Middle frontal gyrus (tissue), 1 donor: Measurements from ENCODE around the gene DNAJC6.
"Not testable (repeated sequence)": the region's sequence is repeated elsewhere in the genome, so short reads cannot be mapped to it uniquely, and the experiment has no call there.

Source experiments
- DNase-seq: peaks from one replicate; pipeline ENCODE4 v3.0.0-alpha.2; 2015; ENCODE audit warnings: low spot score; ENCODE audit errors: extremely low spot score

Gene DNAJC6

DNA sequence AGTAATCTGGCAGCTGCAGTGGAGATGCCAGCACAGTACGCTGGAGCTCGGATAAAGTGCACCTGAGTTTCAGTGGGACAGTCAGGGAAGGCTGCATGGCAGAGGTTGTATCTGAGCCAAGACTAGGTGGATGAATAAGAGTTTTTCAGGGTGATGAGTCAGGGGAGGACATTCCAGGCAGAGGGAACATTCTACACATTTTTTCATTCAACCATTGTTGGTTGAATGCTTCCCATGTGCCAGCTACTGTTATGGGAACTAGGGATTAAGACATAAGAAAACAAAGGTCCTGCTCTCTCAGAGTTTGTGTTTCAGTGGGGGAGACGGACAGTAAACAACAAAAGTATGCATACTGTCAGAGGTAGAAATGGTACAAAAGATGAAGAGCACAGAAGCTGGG lies 116.4 kb downstream of the DNAJC6 start:
- DNase-seq = no peak

GRCh38 chr1:65429078-65429477 lies 119.7 kb downstream of the DNAJC6 start:
- no peak for DNase-seq

DNA sequence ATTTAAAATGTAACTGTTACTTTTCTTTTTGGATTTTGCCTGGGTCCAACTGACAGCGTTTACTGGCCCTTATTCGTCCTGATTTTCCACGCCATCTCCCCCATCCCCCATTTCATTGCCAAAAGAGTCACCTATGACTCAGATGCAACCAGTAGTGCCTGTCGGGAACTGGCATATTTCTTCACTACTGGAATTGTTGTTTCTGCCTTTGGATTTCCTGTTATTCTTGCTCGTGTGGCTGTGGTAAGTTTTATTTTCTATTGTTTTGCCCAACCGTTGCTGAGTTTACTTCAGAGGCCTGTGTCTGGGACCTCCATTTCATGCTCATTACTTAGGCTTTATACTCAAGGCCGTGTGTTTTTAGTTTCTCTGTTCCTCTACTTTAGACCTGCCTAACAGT lies 120.5 kb downstream of the DNAJC6 start:
- no peak for DNase-seq

DNA sequence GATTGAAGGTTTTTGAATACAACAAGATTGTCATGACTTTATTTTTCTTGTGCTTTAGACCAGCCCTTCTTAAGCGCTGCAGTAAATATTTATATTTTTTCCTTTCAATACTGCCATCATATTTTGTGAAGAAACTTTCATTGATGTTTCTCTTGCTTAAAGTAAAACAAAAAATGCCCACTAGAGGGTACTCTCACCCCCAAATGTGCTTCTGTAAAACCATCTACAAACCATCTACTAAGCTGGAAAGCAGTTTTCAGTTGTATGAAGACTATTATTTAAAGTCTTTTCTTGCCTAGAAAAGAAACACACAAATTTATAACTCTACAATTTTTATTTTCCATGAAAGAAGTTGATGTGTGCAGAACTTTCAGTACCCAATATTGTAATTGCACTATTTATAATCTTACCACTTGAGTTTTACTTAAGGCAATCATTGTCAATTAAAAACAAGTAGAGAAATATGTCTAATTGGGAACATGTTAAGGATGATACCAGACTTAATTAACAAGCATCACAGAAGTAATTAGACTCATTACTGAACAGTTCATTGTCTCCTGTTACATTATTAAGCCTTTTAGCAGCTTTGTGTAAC lies 121.9 kb downstream of the DNAJC6 start:
- DNase-seq = no peak

- DNase-seq = no peak
Measured at GRCh38 chr1:65432918-65433317, 123.6 kb downstream of the DNAJC6 start.

DNA sequence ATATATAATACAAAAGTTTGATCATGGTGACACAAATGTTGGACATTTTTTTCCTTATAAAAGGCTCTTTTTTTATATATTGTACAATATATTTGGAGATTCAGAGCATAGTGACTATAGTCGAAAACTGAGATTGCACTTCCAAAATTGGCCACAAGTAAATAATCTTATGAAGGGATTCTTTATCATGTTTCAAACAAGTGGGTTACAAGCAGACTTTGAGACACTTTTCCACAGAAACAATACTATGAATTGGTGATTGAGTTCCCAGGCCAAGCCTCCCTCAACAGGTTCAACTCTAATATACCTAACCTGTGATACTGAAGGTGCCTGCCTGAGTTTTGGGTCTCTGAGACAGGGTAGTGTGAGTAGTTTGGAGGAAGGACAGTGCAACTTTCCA lies 124.9 kb downstream of the DNAJC6 start:
- DNase-seq = no peak

- DNase-seq = no peak
Measured at GRCh38 chr1:65434760-65435159, 125.4 kb downstream of the DNAJC6 start.

- DNase-seq = no peak
Measured at GRCh38 chr1:65435987-65436386, 126.6 kb downstream of the DNAJC6 start.

- DNase-seq = no peak
Measured at GRCh38 chr1:65437616-65438015, 128.3 kb downstream of the DNAJC6 start.

- DNase-seq = no peak
Measured at GRCh38 chr1:65440322-65440900, 131.1 kb downstream of the DNAJC6 start.

GRCh38 chr1:65440915-65441314 lies 131.6 kb downstream of the DNAJC6 start:
- DNase-seq = no peak

DNA sequence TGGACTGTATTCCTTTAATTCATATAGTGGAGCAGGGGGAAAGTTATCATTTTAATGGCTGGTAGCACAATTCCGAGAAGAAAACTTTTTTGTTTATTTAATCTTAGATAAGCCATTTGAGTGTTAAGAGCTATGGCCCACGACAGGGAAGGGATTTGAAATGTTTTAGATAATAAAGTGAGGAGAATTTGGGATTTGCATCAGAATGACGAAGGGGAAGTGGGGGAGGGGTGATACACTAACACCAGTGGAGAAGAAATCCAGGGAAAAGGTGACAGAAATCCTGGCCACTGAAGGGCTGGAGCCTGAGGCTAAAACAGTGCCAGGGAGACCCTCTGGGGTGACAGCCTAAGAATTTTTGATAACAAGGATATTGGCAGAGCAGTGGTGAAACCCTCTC lies 132.1 kb downstream of the DNAJC6 start:
- no peak for DNase-seq

- no peak for DNase-seq
Measured at GRCh38 chr1:65442442-65442841, 133.1 kb downstream of the DNAJC6 start.

- no peak for DNase-seq
Measured at GRCh38 chr1:65443647-65444046, 134.3 kb downstream of the DNAJC6 start.

DNA sequence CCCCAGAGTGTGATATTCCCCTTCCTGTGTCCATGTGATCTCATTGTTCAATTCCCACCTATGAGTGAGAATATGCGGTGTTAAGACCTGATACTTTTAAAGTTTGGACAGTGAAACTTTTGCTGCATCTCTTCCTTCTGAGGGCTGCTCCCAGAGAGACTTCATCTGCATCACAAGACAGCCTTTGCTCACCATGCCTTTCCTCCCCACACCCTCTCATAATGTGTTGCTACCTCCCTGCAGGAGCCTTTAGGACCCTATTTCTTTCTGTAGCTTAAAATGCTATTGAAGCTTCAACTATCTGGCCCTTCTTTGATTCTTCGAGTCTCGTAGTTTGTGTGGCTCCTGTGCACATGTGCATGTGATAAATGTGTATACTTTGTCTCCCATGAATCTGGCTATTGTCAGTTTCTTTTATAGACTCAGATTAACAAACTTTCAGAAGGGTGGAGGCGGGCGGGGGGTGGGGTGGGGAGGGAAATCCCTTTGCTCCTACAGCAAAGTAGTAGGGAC lies 134.8 kb downstream of the DNAJC6 start:
- no peak for DNase-seq

DNA sequence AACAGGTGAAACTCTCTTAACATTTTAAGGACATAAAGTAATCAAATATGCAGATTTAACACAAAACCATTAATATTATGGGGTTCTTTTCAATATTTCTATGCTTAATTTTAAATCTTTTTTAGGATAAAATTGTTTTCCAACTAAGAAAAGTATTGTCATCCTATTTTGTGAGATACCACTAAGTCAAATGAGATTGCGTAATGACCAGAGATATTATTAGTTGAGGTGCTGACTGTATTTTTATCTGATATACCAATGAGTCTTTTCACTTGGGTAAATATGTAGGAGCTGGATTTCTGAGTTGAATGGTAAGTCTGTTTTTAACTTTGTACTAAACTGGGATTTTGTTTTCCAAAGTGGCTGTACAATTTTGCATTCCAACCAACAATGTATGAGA lies 136.5 kb downstream of the DNAJC6 start:
- DNase-seq = no peak

GRCh38 chr1:65449214-65449823 lies 140.0 kb downstream of the DNAJC6 start:
- no peak for DNase-seq

DNA sequence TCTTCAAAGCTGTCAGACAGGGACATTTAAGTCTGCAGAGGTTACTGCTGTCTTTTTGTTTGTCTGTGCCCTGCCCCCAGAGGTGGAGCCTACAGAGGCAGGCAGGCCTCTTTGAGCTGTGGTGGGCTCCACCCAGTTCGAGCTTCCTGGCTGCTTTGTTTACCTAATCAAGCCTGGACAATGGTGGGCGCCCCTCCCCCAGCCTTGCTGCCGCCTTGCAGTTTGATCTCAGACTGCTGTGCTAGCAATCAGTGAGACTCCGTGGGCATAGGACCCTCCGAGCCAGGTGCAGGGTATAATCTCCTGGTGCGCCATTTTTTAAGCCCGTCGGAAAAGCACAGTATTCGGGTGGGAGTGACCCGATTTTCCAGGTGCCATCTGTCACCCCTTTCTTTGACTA lies 146.3 kb downstream of the DNAJC6 start:
- DNase-seq = not testable (repeated sequence)

DNA sequence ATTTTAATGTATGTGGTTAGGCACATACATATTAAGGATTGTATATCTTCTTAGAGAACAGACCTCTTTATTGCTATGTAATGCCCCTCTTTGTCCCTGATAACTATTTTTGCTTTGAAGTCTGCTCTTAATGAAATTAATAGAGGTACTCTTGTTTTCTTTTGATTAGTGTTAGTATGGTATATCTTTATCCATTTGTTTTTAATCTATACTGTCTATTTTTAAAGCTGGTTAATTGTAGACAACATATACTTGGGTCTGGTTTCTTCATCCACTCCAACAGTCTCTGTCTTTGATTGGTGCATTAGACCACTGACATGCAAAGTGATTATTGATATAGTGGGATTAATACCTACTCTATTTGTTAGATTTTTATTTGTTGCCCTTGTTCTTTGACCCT lies 147.1 kb downstream of the DNAJC6 start:
- no peak for DNase-seq

DNA sequence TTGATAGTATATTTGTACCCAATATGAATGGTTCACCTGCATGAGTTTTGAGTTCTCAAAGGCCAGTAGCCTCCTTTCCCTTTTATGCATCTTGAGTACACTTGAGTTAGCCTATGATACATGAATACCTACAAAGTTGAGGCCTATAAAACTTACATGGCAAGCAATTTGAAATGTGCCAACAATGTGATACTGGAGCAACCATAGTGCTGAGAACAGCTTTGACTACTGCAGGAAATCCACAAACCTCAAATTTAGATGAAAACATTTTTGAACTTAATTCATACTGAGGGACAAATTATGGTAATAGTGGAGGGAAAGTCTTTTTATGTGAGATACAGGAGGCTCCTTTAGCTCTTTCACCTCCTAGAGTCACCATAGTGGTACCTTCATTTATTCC lies 148.5 kb downstream of the DNAJC6 start:
- no peak for DNase-seq

GRCh38 chr1:65458730-65459396 lies 149.5 kb downstream of the DNAJC6 start:
- DNase-seq = no peak

DNA sequence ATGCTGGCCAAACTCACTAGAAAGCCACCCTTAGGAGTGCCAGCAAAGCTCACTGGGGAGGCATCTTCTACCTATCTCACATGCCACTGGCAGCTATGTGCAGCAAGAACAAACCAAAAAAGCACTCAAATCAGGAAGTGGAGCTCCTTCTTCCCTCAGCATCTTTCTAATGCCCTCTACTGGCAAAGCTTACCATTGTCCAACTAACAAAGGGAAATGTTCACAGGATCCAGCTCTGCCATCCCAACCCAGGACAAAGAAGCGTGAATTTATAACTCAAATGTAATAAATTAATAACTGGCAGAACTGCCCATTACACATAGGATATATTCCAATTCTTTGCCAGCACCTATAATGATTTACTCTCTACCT lies 150.0 kb downstream of the DNAJC6 start:
- no peak for DNase-seq
